ENCODE measurements around the gene CLSTN3. TPM values are rescaled to one million over a fixed set of nuclear protein-coding genes. Genes with fewer than 3 reads are reported as not detected.
A peak's percentile ranks its signal among the peaks of the same experiment; 100 is the strongest.

CLSTN3 gene
- total and polyA plus RNA-seq, 2 of the 13 experiments (the other 11 are each of a cell fraction or from before 2014, with no cell fraction given) = 26.2 to 94.1 TPM

- no peak for TF ChIP-seq SCMH1 (CRISPR knock-in tag; IDR thresholded peaks at IDR 0.05; ENCODE audit: borderline replicate concordance)
- no peak for TF ChIP-seq ZNF253 (CRISPR knock-in tag; IDR thresholded peaks at IDR 0.05; ENCODE audit: borderline replicate concordance)
- TF ChIP-seq MLX (CRISPR knock-in tag; IDR thresholded peaks at IDR 0.05) = no peak
- TF ChIP-seq ZBTB34 (CRISPR knock-in tag; IDR thresholded peaks at IDR 0.05) = no peak
- TF ChIP-seq CREBL2 (CRISPR knock-in tag; IDR thresholded peaks at IDR 0.05; ENCODE audit: borderline replicate concordance) = no peak
- no peak for TF ChIP-seq ZSCAN5A (CRISPR knock-in tag; IDR thresholded peaks at IDR 0.05; ENCODE audit: borderline replicate concordance)
- TF ChIP-seq ZFP41 (CRISPR knock-in tag; IDR thresholded peaks at IDR 0.05; ENCODE audit: borderline replicate concordance) = no peak
- TF ChIP-seq GPBP1L1 (CRISPR knock-in tag; IDR thresholded peaks at IDR 0.05) = no peak
- TF ChIP-seq CAMTA2 (CRISPR knock-in tag; IDR thresholded peaks at IDR 0.05; ENCODE audit: borderline replicate concordance) = no peak
- TF ChIP-seq PAXIP1 (CRISPR knock-in tag; conservative IDR thresholded peaks at IDR 0.05) = peak; percentile 61
- TF ChIP-seq ZNF20 (CRISPR knock-in tag; IDR thresholded peaks at IDR 0.05) = no peak
- TF ChIP-seq NR2F6 (IDR thresholded peaks at IDR 0.05) = no peak
- 0 out of 2 replicates have a peak, but pooled peaks have one; percentile 6 for TF ChIP-seq NR2F6 (CRISPR knock-in tag; IDR thresholded peaks at IDR 0.05)
- TF ChIP-seq AGO2 (optimal IDR thresholded peaks at IDR 0.05; ENCODE audit: low read depth, low read length) = no peak
- no peak for TF ChIP-seq ZNF549 (CRISPR knock-in tag; IDR thresholded peaks at IDR 0.05)
- TF ChIP-seq ZNF678 (CRISPR knock-in tag; IDR thresholded peaks at IDR 0.05) = no peak
- no peak for TF ChIP-seq PAF1 (CRISPR knock-in tag; IDR thresholded peaks at IDR 0.05)
- no peak for TF ChIP-seq STAT5B (CRISPR knock-in tag; IDR thresholded peaks at IDR 0.05)
- TF ChIP-seq ZNF776 (CRISPR knock-in tag; IDR thresholded peaks at IDR 0.05) = no peak
- no peak for TF ChIP-seq FOXO1 (CRISPR knock-in tag; IDR thresholded peaks at IDR 0.05)
- peak; percentile 57; the same call in 1 of the 2 replicates for TF ChIP-seq SOX5 (CRISPR knock-in tag; IDR thresholded peaks at IDR 0.05; ENCODE audit: borderline replicate concordance)
- TF ChIP-seq SRSF4 (IDR thresholded peaks at IDR 0.05; ENCODE audit: low read depth, low read length, poor library complexity, severe bottlenecking) = no peak
Measured at GRCh38 chr12:7197841-7198240, 67.7 kb downstream of the CLSTN3 start (continued).

All from HepG2 (cell line).